K562 (cell line): ENCODE measurements around the gene NME2. TPM values are rescaled to one million over a fixed set of nuclear protein-coding genes. Genes with fewer than 3 reads are reported as not detected.
A peak's percentile ranks its signal among the peaks of the same experiment; 100 is the strongest.

ENCODE experiments used
- COPS2 ChIP-seq: fragments of 450-650 bp; conservative IDR thresholded peaks from 2 replicates; pipeline ENCODE4 v1.6.1; 2016; ENCODE audit warnings: mild to moderate bottlenecking, moderate library complexity
- GABPB2 ChIP-seq: fragments of 250-450 bp; sonication (Bioruptor Pico); conservative IDR thresholded peaks from 2 replicates; pipeline ENCODE4 v1.5.1; 2021; ENCODE audit warnings: mild to moderate bottlenecking
- KLF10 ChIP-seq: fragments of 250-450 bp; sonication (Bioruptor Pico); IDR thresholded peaks from 2 replicates; pipeline ENCODE4 v1.6.1; 2021; ENCODE audit warnings: matching md5 sums
- MEF2D ChIP-seq: conservative IDR thresholded peaks from 2 replicates; pipeline ENCODE4 v1.6.1; 2016; ENCODE audit warnings: low read depth, missing genetic modification characterization, missing compliant biosample characterization
- PML ChIP-seq: IDR thresholded peaks from 2 replicates; pipeline ENCODE4 v1.6.1; 2012; ENCODE audit warnings: low read length, inconsistent platforms
- RFX5 ChIP-seq: IDR thresholded peaks from 2 replicates; pipeline ENCODE4 v1.6.1; 2011; ENCODE audit warnings: low read depth, mild to moderate bottlenecking, improper control_type of control experiment, low read length
- SMAD3 ChIP-seq: fragments of 450-650 bp; formaldehyde crosslinking; conservative IDR thresholded peaks from 2 replicates; pipeline ENCODE4 v1.4.0; 2020; ENCODE audit warnings: mild to moderate bottlenecking
- SNRNP70 ChIP-seq: fragments of 200-400 bp; formaldehyde crosslinking; optimal IDR thresholded peaks from 2 replicates; pipeline ENCODE3; 2017; ENCODE audit warnings: low read depth, low read length
- SRSF1 ChIP-seq: fragments of 200-400 bp; formaldehyde crosslinking; IDR thresholded peaks from 2 replicates; pipeline ENCODE4 v1.6.1; 2017; ENCODE audit warnings: mild to moderate bottlenecking, low read depth, low read length, moderate library complexity
- U2AF2 ChIP-seq: fragments of 200-400 bp; formaldehyde crosslinking; optimal IDR thresholded peaks from 2 replicates; pipeline ENCODE3; 2017; ENCODE audit warnings: low read depth, mild to moderate bottlenecking, low read length
- ZNF444 ChIP-seq: fragments of 250-450 bp; sonication (Bioruptor Pico); IDR thresholded peaks from 2 replicates; pipeline ENCODE4 v1.4.0; 2020; ENCODE audit warnings: mild to moderate bottlenecking, moderate library complexity
- ZNF644 ChIP-seq: fragments of 200-800 bp; sonication (Bioruptor generic); IDR thresholded peaks from 2 replicates; pipeline ENCODE4 v1.6.1; 2016; ENCODE audit warnings: low read depth, missing genetic modification characterization, missing compliant biosample characterization
- ZNF695 ChIP-seq: fragments of 450-650 bp; formaldehyde crosslinking; IDR thresholded peaks from 2 replicates; pipeline ENCODE4 v1.4.0; 2020; ENCODE audit warnings: mild to moderate bottlenecking, moderate library complexity
- ZNF717 ChIP-seq: fragments of 250-450 bp; sonication (Bioruptor Pico); IDR thresholded peaks from 2 replicates; pipeline ENCODE4 v1.5.0; 2021
- polyA plus RNA-seq, 8 experiments: library from polyadenylated mRNA; depleted of rRNA in 4 of 8; stranded (reverse) in 5 of 8; unstranded in 3 of 8; fragments of >200 nt; fragmentation: Nextera tagmentation in 2 of 8; fragmentation: Illumina TruSeq in 1 of 8; extraction: Ambion mirVana in 2 of 8; extraction: Trizol in 1 of 8; gene quantifications; 2 replicates each; pipeline versions ENCODE4 v1.2.1 to v1.2.3, GENCODE V29; 2011 to 2014; ENCODE audit warnings: inconsistent platforms in 1 of 8, missing spikeins in 1 of 8
- total RNA-seq, 7 experiments: library from RNA; depleted of rRNA in 6 of 7; stranded (reverse); fragments of >200 nt in 6 of 7; fragmentation: Illumina TruSeq in 2 of 7; extraction: Trizol in 2 of 7; gene quantifications; 2 replicates each; pipeline versions ENCODE4 v1.2.1 to v1.2.3, GENCODE V29; 2011 to 2021; ENCODE audit warnings: low replicate concordance in 1 of 7
- TF ChIP-seq, protein P1 (sequence below), 2 experiments: fragments of 450-650 bp; IDR thresholded peaks; 2 replicates each; pipeline ENCODE4 v1.6.1; 2016; ENCODE audit warnings: mild to moderate bottlenecking in 2 of 2, borderline replicate concordance in 1 of 2, low read depth in 1 of 2, moderate library complexity in 1 of 2
- TF ChIP-seq, protein P2 (sequence below): sonication (generic); formaldehyde crosslinking; IDR thresholded peaks from 2 replicates; pipeline ENCODE4 v1.8.0; 2022; ENCODE audit warnings: missing genetic modification reagents, mild to moderate bottlenecking, borderline replicate concordance

The NME2 gene
- total and polyA plus RNA-seq, 9 of the 15 experiments (the other 6 are each of a cell fraction or from before 2014, with no cell fraction given): 684 to 1,202 (median 924) TPM

DNA sequence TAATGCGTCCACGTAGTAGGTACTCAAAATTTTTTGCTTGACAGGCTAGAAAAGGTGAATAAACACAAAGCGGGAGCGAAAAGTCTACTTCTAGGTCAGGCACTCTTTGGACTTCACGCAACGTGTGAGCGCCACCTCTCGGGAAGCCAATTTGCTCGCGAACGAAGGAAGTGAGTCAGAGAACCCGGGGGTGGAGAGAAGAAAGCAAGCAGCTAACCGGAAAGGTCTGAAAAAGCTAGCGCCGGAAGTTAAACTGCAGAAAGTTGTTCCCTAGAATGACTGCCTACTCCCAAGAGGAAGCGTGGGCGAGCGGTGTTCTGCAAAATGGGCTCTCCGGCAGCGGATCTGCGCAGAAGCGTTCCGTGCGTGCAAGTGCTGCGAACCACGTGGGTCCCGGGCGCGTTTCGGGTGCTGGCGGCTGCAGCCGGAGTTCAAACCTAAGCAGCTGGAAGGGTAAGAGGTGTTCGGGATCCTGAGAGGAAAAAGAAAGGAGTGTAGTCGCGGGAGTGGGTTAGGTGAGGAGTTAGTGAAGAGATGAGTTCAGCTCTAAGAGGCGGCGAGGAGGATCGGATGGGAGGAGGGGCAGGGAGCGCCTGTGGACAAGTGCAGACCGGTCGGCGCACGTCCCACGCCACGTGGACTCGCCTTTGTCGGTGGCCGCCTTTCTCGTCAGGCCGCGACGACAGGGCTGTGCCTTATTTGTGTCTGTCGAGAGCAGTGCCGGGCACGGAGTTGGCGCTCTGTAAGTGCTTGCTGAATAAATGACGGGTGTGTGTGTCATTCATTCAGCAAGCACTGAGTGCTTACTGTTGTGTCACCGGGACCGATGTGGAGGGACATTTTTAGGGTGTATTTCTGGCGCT, 12.8 kb upstream of the NME2 start, which contains the start of gene NME1 (continued):
- TF ChIP-seq ZNF717 (CRISPR knock-in tag) (no peak), COPS2 (no peak), GABPB2 (CRISPR knock-in tag) (no peak), ZNF644 (tag) (no peak; the same call in 1 of the 2 replicates), SMAD3 (CRISPR knock-in tag) (peak; percentile 76; the same call in 1 of the 2 replicates), MEF2D (tag) (peak; percentile 80), ZNF444 (CRISPR knock-in tag) (no peak), KLF10 (CRISPR knock-in tag) (no peak), ZNF695 (no peak), RFX5 (peak; percentile 68; the same call in 1 of the 2 replicates), PML (peak; percentile 80), U2AF2 (no peak), SNRNP70 (no peak), SRSF1 (no peak)
- TF ChIP-seq, protein P1, sequence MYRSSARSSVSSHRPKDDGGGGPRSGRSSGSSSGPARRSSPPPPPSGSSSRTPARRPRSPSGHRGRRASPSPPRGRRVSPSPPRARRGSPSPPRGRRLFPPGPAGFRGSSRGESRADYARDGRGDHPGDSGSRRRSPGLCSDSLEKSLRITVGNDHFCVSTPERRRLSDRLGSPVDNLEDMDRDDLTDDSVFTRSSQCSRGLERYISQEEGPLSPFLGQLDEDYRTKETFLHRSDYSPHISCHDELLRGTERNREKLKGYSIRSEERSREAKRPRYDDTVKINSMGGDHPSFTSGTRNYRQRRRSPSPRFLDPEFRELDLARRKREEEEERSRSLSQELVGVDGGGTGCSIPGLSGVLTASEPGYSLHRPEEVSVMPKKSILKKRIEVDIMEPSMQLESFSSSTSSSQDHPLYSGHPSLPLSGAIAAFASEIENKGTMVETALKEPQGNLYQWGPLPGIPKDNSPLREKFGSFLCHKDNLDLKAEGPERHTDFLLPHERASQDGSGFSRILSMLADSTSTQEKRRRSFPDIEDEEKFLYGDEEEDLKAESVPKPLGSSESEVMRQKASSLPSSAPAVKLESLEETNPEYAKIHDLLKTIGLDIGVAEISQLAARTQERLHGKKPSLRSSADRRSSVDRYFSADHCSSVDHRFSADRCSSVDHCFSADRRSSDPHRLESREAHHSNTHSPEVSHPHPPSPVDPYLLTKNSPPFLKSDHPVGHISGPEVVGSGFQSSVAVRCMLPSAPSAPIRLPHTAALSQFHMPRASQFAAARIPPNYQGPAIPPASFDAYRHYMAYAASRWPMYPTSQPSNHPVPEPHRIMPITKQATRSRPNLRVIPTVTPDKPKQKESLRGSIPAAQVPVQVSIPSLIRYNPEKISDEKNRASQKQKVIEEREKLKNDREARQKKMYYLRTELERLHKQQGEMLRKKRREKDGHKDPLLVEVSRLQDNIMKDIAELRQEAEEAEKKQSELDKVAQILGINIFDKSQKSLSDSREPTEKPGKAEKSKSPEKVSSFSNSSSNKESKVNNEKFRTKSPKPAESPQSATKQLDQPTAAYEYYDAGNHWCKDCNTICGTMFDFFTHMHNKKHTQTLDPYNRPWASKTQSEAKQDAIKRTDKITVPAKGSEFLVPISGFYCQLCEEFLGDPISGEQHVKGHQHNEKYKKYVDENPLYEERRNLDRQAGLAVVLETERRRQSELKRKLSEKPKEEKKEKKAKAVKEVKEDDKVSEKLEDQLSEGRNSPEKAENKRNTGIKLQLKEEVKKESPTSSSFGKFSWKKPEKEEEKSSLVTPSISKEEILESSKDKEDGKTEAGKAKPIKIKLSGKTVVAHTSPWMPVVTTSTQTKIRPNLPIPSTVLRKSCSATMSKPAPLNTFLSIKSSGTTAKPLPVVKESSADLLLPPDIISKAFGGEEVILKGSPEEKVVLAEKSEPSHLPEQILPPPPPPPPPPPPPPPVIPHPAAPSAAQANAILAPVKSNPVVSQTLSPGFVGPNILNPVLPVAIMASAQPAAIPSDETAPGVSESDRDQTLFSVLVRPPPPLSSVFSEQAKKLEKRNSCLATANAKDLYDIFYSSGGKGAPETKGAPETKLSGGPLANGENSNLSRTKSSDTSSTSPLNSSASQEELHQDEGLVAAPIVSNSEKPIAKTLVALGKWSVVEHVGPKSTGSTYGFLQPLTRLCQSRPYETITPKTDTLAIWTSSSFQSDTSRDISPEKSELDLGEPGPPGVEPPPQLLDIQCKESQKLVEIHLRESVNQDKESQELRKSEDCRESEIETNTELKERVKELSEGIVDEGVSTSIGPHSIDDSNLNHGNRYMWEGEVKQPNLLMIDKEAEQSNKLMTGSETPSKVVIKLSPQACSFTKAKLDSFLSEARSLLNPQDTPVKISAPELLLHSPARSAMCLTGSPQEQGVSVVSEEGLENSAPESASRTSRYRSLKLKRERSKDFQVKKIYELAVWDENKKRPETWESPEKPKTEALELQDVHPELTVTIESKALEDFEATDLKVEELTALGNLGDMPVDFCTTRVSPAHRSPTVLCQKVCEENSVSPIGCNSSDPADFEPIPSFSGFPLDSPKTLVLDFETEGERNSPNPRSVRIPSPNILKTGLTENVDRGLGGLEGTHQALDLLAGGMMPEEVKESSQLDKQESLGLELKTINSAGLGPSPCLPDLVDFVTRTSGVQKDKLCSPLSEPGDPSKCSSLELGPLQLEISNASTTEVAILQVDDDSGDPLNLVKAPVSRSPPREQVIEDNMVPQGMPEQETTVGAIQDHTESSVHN (IDR thresholded peaks at IDR 0.05; ENCODE audit: borderline replicate concordance in 1 of 2, low read depth in 1 of 2): peak in 1 of 2 experiments; percentile 29; a peak in 1 of 4 replicates
- TF ChIP-seq, protein P2, sequence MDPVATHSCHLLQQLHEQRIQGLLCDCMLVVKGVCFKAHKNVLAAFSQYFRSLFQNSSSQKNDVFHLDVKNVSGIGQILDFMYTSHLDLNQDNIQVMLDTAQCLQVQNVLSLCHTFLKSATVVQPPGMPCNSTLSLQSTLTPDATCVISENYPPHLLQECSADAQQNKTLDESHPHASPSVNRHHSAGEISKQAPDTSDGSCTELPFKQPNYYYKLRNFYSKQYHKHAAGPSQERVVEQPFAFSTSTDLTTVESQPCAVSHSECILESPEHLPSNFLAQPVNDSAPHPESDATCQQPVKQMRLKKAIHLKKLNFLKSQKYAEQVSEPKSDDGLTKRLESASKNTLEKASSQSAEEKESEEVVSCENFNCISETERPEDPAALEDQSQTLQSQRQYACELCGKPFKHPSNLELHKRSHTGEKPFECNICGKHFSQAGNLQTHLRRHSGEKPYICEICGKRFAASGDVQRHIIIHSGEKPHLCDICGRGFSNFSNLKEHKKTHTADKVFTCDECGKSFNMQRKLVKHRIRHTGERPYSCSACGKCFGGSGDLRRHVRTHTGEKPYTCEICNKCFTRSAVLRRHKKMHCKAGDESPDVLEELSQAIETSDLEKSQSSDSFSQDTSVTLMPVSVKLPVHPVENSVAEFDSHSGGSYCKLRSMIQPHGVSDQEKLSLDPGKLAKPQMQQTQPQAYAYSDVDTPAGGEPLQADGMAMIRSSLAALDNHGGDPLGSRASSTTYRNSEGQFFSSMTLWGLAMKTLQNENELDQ (CRISPR knock-in tag): peak; percentile 84; the same call in 1 of the 2 replicates
